ENCODE data around the gene P2RY8. TPM values are rescaled to one million over a fixed set of nuclear protein-coding genes. Genes with fewer than 3 reads are reported as not detected.
A peak's percentile ranks its signal among the peaks of the same experiment; 100 is the strongest.

Gene P2RY8
- total and polyA plus RNA-seq, 10 of the 15 experiments (the other 5 are each of a cell fraction or from before 2014, with no cell fraction given), result 2.0 to 64.4 (median 36.5) TPM

DNA sequence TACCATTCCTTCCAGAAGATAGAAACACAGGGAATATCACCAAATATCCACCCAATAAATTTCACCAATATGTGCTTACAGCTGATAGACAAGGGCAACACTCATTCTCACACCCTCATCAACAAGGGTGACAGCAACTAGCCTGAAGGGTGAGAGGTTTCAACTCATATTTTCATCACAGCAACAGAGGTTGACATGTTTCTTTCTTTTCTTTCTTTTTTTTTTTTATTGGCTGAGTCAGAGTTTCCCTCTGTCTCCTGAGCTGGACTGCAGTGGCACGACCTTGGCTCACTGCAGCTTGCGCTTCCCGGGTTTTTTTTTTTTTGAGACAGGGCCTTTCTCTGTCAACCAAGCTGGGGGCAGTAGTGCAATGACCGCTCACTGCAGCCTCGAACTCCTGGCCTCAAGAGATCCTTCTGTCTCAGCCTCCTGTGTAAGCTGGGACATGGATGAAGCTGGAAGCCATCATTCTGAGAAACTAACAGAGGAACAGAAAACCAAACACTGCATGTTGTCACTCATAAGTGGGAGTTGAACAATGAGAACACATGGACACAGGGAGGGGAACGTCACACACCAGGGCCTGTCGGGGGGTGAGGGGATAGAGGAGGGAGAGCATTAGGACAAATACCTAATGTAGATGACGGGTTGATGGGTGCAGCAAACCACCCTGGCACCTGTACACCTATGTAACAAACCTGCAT lies 56.8 kb downstream of the P2RY8 start (continued):
- TF ChIP-seq, protein P1, sequence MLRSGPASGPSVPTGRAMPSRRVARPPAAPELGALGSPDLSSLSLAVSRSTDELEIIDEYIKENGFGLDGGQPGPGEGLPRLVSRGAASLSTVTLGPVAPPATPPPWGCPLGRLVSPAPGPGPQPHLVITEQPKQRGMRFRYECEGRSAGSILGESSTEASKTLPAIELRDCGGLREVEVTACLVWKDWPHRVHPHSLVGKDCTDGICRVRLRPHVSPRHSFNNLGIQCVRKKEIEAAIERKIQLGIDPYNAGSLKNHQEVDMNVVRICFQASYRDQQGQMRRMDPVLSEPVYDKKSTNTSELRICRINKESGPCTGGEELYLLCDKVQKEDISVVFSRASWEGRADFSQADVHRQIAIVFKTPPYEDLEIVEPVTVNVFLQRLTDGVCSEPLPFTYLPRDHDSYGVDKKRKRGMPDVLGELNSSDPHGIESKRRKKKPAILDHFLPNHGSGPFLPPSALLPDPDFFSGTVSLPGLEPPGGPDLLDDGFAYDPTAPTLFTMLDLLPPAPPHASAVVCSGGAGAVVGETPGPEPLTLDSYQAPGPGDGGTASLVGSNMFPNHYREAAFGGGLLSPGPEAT (IDR thresholded peaks at IDR 0.05; ENCODE audit: low read depth), result peak; percentile 29; the same call in 1 of the 2 replicates
- 0 out of 2 replicates have a peak, but pooled peaks have one; percentile 15 for TF ChIP-seq ATF7 (IDR thresholded peaks at IDR 0.05; ENCODE audit: low read depth)
- TF ChIP-seq FOS (IDR thresholded peaks at IDR 0.05; ENCODE audit: borderline replicate concordance, extremely low read depth, insufficient read length), result no peak
- peak; percentile 48; the same call in 1 of the 2 replicates for TF ChIP-seq ZNF384 (IDR thresholded peaks at IDR 0.05; ENCODE audit: borderline replicate concordance, low read depth, low read length)
- TF ChIP-seq, protein P2, sequence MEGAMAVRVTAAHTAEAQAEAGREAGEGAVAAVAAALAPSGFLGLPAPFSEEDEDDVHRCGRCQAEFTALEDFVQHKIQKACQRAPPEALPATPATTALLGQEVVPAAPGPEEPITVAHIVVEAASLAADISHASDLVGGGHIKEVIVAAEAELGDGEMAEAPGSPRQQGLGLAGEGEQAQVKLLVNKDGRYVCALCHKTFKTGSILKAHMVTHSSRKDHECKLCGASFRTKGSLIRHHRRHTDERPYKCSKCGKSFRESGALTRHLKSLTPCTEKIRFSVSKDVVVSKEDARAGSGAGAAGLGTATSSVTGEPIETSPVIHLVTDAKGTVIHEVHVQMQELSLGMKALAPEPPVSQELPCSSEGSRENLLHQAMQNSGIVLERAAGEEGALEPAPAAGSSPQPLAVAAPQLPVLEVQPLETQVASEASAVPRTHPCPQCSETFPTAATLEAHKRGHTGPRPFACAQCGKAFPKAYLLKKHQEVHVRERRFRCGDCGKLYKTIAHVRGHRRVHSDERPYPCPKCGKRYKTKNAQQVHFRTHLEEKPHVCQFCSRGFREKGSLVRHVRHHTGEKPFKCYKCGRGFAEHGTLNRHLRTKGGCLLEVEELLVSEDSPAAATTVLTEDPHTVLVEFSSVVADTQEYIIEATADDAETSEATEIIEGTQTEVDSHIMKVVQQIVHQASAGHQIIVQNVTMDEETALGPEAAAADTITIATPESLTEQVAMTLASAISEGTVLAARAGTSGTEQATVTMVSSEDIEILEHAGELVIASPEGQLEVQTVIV (IDR thresholded peaks at IDR 0.05; ENCODE audit: borderline replicate concordance, partially characterized antibody), result no peak
- TF ChIP-seq IKZF2 (IDR thresholded peaks at IDR 0.05), result peak in 1 of 2 experiments; percentile 8; a peak in 1 of 4 replicates
- TF ChIP-seq, protein P3, sequence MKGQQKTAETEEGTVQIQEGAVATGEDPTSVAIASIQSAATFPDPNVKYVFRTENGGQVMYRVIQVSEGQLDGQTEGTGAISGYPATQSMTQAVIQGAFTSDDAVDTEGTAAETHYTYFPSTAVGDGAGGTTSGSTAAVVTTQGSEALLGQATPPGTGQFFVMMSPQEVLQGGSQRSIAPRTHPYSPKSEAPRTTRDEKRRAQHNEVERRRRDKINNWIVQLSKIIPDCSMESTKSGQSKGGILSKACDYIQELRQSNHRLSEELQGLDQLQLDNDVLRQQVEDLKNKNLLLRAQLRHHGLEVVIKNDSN (IDR thresholded peaks at IDR 0.05; ENCODE audit: borderline replicate concordance, extremely low read length, insufficient read depth, low read depth, low read length), result no peak
- TF ChIP-seq CHD2 (IDR thresholded peaks at IDR 0.05; ENCODE audit: borderline replicate concordance, low read depth, low read length), result no peak
- no peak for TF ChIP-seq HDGF (IDR thresholded peaks at IDR 0.05)
- TF ChIP-seq SUZ12 (IDR thresholded peaks at IDR 0.05; ENCODE audit: unreplicated experiment), result no peak
- TF ChIP-seq ZNF622 (IDR thresholded peaks at IDR 0.05), result no peak
- TF ChIP-seq MTA3 (IDR thresholded peaks at IDR 0.05; ENCODE audit: borderline replicate concordance, low read length), result no peak
- no peak for TF ChIP-seq SP1 (IDR thresholded peaks at IDR 0.05; ENCODE audit: low read depth, low read length)
- TF ChIP-seq, protein P4, sequence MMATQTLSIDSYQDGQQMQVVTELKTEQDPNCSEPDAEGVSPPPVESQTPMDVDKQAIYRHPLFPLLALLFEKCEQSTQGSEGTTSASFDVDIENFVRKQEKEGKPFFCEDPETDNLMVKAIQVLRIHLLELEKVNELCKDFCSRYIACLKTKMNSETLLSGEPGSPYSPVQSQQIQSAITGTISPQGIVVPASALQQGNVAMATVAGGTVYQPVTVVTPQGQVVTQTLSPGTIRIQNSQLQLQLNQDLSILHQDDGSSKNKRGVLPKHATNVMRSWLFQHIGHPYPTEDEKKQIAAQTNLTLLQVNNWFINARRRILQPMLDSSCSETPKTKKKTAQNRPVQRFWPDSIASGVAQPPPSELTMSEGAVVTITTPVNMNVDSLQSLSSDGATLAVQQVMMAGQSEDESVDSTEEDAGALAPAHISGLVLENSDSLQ (IDR thresholded peaks at IDR 0.05), result peak; percentile 22; the same call in 1 of the 2 replicates
- no peak for TF ChIP-seq ZBED1 (IDR thresholded peaks at IDR 0.05; ENCODE audit: borderline replicate concordance)
- no peak for TF ChIP-seq TARDBP (IDR thresholded peaks at IDR 0.05; ENCODE audit: borderline replicate concordance)
- TF ChIP-seq, protein P5, sequence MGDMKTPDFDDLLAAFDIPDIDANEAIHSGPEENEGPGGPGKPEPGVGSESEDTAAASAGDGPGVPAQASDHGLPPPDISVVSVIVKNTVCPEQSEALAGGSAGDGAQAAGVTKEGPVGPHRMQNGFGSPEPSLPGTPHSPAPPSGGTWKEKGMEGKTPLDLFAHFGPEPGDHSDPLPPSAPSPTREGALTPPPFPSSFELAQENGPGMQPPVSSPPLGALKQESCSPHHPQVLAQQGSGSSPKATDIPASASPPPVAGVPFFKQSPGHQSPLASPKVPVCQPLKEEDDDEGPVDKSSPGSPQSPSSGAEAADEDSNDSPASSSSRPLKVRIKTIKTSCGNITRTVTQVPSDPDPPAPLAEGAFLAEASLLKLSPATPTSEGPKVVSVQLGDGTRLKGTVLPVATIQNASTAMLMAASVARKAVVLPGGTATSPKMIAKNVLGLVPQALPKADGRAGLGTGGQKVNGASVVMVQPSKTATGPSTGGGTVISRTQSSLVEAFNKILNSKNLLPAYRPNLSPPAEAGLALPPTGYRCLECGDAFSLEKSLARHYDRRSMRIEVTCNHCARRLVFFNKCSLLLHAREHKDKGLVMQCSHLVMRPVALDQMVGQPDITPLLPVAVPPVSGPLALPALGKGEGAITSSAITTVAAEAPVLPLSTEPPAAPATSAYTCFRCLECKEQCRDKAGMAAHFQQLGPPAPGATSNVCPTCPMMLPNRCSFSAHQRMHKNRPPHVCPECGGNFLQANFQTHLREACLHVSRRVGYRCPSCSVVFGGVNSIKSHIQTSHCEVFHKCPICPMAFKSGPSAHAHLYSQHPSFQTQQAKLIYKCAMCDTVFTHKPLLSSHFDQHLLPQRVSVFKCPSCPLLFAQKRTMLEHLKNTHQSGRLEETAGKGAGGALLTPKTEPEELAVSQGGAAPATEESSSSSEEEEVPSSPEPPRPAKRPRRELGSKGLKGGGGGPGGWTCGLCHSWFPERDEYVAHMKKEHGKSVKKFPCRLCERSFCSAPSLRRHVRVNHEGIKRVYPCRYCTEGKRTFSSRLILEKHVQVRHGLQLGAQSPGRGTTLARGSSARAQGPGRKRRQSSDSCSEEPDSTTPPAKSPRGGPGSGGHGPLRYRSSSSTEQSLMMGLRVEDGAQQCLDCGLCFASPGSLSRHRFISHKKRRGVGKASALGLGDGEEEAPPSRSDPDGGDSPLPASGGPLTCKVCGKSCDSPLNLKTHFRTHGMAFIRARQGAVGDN (IDR thresholded peaks at IDR 0.05), result peak; percentile 24
- TF ChIP-seq ETV6 (conservative IDR thresholded peaks at IDR 0.05 in 1 of 2, IDR thresholded peaks at IDR 0.05 in 1 of 2; ENCODE audit: borderline replicate concordance in 1 of 2, low read depth in 1 of 2), result no peak
